GM12872 (cell line): ENCODE measurements around the gene SUMF1.

ENCODE experiments used
- TF ChIP-seq, protein P1 (sequence below): IDR thresholded peaks from 3 replicates; pipeline ENCODE4 v1.5.1; 2011; ENCODE audit warnings: low read depth, mild to moderate bottlenecking, low read length, moderate library complexity; ENCODE audit not compliant: insufficient read depth

SUMF1 gene

GRCh38 chr3:4467522-4467867 lies 426 bp upstream of the SUMF1 start:
- TF ChIP-seq, protein P1, sequence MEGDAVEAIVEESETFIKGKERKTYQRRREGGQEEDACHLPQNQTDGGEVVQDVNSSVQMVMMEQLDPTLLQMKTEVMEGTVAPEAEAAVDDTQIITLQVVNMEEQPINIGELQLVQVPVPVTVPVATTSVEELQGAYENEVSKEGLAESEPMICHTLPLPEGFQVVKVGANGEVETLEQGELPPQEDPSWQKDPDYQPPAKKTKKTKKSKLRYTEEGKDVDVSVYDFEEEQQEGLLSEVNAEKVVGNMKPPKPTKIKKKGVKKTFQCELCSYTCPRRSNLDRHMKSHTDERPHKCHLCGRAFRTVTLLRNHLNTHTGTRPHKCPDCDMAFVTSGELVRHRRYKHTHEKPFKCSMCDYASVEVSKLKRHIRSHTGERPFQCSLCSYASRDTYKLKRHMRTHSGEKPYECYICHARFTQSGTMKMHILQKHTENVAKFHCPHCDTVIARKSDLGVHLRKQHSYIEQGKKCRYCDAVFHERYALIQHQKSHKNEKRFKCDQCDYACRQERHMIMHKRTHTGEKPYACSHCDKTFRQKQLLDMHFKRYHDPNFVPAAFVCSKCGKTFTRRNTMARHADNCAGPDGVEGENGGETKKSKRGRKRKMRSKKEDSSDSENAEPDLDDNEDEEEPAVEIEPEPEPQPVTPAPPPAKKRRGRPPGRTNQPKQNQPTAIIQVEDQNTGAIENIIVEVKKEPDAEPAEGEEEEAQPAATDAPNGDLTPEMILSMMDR = no peak

GRCh38 chr3:4464576-4464975 lies 2.5 kb downstream of the SUMF1 start:
- TF ChIP-seq, protein P1 = no peak

DNA sequence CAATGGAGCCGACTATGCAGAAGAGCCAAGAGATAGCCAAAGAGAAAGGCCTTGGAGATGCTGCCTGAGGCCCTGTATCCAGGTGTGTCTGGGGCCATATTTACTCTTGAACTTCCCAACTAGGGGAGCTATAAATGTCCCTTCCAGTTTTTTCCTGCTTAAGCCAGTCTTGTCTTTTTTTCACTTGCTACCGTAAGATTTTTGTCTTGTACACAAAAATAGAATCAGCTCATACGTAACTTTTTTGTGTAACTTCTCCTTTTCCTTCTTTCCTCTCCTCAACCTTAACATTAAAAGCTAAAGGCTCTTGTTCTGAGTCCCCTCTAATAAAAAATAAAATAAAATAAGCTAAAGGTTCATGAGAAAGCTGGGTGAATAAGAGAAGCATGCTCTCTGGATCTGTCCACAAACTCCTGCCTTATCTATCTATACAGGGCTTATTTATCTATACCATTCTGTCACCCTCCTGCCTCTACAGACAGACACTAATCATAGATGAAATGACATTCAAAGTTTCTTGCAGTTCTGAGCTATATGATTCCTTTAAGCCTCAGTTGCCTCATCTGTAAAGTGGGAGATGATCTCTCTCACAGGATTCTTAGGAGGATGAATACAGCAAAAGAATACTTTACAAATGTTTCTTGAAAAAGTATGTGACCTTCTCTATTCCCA lies 4.6 kb downstream of the SUMF1 start:
- TF ChIP-seq, protein P1 = no peak

DNA sequence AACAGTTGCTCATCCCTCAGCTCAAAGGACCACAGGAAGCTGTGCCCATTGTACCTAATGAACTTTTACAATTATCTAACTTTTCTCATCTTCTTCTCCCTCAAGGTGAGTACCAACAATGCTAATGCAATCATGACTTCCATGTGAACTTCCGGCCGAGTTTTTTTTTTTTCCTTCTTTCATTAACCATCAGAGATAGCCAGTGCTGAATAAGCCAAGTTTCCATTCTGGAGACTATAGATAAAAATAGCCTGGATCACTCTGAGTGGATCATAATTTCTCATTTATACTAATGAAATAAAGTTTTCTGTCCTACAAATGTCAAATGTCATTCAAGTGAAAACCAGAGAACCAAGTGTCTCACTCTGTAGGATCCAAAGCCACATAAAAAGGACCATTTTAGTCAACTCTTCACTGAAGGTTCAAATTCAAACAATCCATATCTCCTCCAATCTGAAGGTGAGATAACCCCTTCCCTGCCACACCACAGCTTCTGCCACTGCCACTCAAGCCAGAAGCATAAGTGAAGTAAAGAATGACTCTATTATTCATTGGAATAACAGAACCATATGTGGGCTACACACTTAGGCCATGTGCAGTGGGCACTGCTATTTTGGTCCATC lies 5.5 kb downstream of the SUMF1 start:
- TF ChIP-seq, protein P1 = no peak

DNA sequence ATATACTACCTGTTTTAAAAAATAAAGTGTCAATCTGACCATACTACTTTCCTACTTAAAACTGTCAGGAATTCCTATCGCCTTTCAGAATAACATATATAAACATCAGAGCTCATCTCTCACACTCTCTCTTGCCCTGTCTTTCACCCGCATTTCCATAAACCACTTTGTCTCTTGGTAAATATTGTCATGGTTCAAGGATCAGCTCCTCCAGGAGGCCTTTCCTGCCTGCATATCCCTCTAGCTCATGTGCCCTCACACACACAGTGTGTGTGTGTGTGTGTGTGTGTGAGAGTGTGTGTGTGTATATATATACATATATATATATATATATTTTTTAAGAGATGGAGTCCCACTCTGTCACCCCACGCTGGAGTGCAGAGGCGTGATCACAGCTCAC lies 6.7 kb downstream of the SUMF1 start:
- TF ChIP-seq, protein P1 = no peak

DNA sequence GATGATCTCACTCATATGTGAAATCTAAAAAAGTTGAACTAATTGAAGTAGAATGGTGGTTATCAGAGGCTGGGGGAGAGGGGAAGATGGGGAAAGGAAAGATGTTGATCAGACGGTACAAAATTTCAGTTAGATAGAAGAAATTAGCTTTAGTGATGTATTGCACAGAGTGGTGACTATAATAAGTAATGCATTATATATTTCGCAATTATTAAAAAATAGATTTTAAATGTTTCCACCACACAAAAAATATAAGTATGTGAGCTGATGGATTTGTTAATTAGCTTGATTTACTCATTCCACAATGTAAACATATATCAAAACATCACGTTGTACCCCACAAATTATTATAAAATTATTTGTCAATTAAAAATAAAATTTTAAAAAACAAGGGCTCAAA lies 8.1 kb downstream of the SUMF1 start:
- TF ChIP-seq, protein P1 = no peak

DNA sequence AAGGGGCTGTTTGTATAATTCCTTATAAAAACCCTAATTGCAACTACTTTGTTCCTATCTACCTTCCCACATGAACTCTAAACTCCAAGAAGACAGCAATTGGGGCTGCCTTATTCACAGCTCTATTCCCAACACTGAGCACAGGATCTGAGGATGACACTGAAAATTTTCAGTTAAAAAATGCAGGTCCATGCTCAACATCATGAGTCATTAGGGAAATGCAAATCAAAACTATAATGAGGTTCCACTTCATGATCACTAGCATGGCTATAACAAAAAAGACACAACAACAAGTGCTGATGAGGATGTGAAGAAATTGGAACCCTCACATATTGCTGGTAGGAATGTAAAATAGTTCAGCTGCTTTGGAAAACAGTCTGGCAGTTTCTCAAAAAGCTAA lies 12.9 kb downstream of the SUMF1 start:
- TF ChIP-seq, protein P1 = no peak
